NCI-H524 (cell line): ENCODE results near the gene OSBPL9.
"Not testable (repeated sequence)": the region's sequence is repeated elsewhere in the genome, so short reads cannot be mapped to it uniquely, and the experiment has no call there.

Experiments used
- DNase-seq, 2 experiments: peaks; one replicate each; lab custom pipeline; 2025; lab: John Stamatoyannopoulos, UW

Gene OSBPL9

GRCh38 chr1:51666478-51666877 is 49.6 kb downstream of the OSBPL9 start:
- no peak for DNase-seq

- no peak for DNase-seq
Measured at GRCh38 chr1:51667561-51667960, 50.7 kb downstream of the OSBPL9 start.

- no peak for DNase-seq
Measured at GRCh38 chr1:51669272-51669671, 52.4 kb downstream of the OSBPL9 start.

- peak in 1 of 2 experiments; percentile 5 for DNase-seq
Measured at GRCh38 chr1:51669816-51670215, 52.9 kb downstream of the OSBPL9 start.

GRCh38 chr1:51671527-51672325 is 54.8 kb downstream of the OSBPL9 start:
- no peak for DNase-seq

GRCh38 chr1:51673279-51673678 is 56.4 kb downstream of the OSBPL9 start:
- DNase-seq: no peak

GRCh38 chr1:51675177-51675780 is 58.4 kb downstream of the OSBPL9 start:
- DNase-seq: no peak

- no peak for DNase-seq
Measured at GRCh38 chr1:51679435-51679834, 62.5 kb downstream of the OSBPL9 start.

GRCh38 chr1:51684776-51685175 is 67.9 kb downstream of the OSBPL9 start:
- no peak for DNase-seq

- no peak for DNase-seq
Measured at GRCh38 chr1:51686450-51686849, 69.6 kb downstream of the OSBPL9 start.

- DNase-seq: no peak
Measured at GRCh38 chr1:51689075-51689440, 72.2 kb downstream of the OSBPL9 start.

- no peak for DNase-seq
Measured at GRCh38 chr1:51689643-51690042, 72.8 kb downstream of the OSBPL9 start.

GRCh38 chr1:51690285-51690961 is 73.5 kb downstream of the OSBPL9 start:
- no peak for DNase-seq

GRCh38 chr1:51691920-51692319 is 75.0 kb downstream of the OSBPL9 start:
- DNase-seq: no peak

- DNase-seq: no peak
Measured at GRCh38 chr1:51693419-51694155, 76.7 kb downstream of the OSBPL9 start.

GRCh38 chr1:51697166-51697565 is 80.3 kb downstream of the OSBPL9 start:
- DNase-seq: no peak

- DNase-seq: no peak
Measured at GRCh38 chr1:51699391-51699790, 82.5 kb downstream of the OSBPL9 start.

GRCh38 chr1:51701782-51702181 is 84.9 kb downstream of the OSBPL9 start:
- DNase-seq: not testable (repeated sequence)

- not testable (repeated sequence) for DNase-seq
Measured at GRCh38 chr1:51702220-51702619, 85.3 kb downstream of the OSBPL9 start.

- DNase-seq: no peak
Measured at GRCh38 chr1:51705035-51705434, 88.1 kb downstream of the OSBPL9 start.

GRCh38 chr1:51708911-51709760 is 92.2 kb downstream of the OSBPL9 start:
- DNase-seq: no peak
